GM19035 (cell line): ENCODE data around the gene ASIC3.
A peak's percentile ranks its signal among the peaks of the same experiment; 100 is the strongest.
"Not testable (repeated sequence)": the region's sequence is repeated elsewhere in the genome, so short reads cannot be mapped to it uniquely, and the experiment has no call there.

Source experiments
- ATAC-seq: cut with Tn5 transposase; IDR thresholded peaks from one replicate; pipeline ENCODE4 v1.9.1; 2021; ENCODE audit not compliant: unreplicated experiment

Gene ASIC3

DNA sequence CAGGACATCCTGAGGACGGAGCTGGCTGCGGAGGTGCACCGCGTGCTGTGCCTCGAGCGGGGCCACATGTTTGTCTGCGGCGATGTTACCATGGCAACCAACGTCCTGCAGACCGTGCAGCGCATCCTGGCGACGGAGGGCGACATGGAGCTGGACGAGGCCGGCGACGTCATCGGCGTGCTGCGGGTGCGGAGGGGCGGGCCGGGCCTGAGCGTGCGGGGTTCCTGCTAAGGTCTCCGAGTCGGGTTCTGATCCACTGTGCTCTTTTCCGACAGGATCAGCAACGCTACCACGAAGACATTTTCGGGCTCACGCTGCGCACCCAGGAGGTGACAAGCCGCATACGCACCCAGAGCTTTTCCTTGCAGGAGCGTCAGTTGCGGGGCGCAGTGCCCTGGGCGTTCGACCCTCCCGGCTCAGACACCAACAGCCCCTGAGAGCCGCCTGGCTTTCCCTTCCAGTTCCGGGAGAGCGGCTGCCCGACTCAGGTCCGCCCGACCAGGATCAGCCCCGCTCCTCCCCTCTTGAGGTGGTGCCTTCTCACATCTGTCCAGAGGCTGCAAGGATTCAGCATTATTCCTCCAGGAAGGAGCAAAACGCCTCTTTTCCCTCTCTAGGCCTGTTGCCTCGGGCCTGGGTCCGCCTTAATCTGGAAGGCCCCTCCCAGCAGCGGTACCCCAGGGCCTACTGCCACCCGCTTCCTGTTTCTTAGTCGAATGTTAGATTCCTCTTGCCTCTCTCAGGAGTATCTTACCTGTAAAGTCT is 34.4 kb upstream of the ASIC3 start:
- peak; percentile 50 for ATAC-seq

DNA sequence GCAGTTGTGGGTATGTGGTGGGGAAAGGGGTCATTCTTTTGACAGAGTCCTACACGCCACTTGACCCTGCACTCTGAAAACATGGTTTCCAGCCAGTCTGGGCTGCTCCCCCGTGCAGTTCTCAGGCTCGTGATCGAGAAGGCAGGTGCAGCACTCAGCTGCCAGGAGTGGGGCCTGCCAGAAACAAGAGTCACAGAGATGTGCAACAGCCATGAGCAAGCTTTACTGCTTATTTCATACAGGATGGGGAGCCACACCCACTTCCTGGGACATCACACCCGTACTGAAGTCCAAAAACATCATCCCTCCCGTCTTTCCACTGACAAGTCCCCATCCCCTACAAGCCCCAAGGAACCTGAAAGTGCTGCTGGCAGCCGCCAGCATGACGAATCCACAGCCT is 33.4 kb upstream of the ASIC3 start:
- no peak for ATAC-seq

DNA sequence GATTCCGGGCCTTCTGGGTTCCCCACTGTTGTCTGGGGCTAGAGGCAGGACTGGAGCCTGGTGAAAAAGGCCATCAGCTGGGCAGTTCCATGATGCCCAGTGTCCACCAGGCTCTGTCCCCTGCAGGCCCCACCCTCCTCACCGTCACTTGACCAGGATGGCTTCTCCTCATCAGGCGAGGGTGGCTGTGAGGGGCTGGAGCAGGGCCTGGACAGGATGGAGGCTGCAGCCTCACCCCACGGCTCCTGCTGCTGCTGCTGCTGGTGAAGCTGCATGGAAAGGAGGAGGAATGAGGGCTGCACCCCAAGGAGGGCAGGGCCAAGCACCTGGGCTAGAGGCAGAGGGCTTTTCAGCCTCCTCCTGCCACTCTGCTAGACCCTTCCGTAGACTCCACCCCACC is 32.4 kb upstream of the ASIC3 start:
- ATAC-seq = no peak

DNA sequence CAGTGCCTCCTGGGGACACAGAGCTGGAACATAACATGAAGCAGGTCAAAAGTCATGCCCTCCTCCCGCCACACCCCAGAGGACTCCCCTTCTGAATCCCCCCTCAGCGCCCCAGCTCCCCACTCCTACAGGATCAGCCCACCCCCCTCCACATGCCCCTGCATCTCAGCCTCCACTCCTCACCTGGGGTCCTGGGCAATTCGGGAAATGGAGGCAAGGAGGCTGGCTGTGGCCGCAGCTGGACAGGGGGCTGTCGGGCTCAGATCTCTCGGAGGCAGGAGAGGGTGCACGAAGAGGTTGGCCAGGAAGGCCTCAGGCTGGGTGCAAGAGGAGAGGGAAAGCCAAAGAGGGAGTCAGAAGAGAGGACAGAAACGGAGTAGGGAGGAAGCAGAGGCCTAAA is 31.8 kb upstream of the ASIC3 start:
- no peak for ATAC-seq

DNA sequence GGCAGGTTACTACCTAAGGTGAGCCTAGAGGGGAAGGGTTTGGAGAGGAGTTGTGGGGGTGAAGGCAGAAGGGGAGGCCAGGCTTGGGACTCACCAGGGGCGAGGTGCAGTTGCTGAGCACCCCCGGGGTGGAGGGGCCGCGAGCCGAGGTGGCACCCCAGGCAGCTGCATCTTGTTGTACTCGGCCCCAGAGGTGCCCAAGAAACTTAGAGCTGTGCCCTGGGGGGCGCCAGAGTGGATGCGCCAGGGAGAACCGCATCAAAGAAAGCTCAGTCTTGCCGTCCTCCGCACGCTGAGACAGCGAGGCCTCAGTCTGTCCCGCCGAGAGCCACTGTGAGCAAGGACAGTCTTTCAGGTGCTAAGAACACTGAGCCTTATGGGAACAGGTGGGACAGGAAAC is 31.4 kb upstream of the ASIC3 start:
- no peak for ATAC-seq

DNA sequence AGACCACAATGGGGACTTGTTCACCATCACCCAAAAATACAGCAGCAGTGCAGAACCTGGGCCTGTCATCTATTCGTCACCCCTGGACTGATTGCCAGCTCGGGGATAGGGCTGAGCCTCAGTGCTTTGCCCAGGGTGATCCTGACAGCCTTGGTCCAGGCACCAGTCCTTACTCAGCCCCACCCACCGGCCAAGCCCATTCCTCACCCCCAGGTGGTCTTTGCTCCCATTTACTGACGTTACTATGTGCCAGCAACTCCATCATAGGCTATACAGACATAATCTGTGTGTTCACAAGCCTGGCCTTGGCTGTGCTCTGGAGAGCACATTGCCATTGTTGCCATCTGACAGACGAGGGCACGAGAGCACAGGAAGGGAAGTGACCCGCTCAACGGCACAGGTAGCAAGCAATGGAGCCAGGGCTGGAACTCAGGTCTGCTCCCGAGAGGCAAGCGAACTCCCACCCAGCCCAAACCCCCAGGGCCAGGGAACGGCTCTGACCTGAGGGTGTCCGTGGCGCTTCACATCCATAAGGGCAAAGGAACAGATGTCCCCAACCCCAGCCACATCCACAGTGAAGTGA is 30.9 kb upstream of the ASIC3 start:
- no peak for ATAC-seq

DNA sequence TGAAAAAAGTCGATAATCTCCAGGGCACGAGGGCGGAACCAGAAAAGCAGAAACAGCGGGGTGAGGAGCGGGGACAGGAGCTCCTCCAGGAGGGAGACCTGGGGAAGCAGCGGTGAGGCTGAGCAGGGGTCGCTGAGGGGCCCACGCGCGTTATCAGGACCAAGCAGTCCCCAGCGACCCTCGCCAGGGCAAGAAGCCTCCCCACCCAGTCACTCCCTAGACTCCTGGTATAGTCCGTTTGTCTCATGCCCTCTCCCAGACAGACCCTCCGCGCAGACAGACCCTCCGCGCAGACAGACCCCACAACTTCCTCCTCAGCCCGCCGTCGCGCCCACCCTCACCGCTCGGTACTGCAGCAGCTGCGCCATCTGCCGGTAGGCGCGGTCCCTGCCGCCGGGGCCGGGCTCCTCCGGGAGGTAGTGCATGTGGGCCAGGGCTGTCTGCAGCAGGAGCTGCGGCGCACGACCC is 30.3 kb upstream of the ASIC3 start:
- ATAC-seq = peak; percentile 45

DNA sequence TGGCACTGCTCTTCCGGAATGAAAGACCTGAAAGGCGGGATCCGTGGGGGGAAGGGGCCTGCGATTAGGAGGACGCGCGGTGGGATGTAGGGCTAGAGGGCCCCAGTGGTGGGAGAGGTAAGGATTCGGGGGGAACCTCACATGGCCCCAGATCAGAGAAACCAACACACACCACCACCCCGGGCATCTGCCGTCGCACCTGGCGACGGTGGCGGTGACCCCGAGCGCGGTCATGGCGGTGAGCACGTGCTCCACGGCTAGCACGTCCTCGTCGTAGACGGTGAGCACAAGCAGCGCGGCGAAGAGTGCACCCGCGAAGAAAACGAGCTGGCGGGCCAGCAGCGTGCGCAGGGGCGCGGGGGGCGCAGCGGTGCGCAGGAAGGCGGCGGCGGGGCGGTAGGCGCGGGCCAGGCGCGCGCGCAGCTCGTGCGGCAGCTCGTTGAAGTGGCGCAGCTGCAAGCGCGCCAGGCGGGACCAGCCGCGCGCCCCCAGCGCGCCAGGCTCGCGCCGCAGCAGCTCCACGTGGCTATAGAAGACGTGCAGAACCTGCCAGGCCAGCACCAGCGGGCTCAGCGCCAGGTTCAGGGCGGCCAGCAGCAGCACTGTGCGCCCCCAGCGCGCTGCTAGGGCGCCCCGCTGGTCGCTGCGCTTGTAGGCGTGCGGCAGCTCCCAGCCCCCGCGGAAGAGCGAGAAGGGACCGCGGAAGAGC is 29.8 kb upstream of the ASIC3 start:
- ATAC-seq = no peak

DNA sequence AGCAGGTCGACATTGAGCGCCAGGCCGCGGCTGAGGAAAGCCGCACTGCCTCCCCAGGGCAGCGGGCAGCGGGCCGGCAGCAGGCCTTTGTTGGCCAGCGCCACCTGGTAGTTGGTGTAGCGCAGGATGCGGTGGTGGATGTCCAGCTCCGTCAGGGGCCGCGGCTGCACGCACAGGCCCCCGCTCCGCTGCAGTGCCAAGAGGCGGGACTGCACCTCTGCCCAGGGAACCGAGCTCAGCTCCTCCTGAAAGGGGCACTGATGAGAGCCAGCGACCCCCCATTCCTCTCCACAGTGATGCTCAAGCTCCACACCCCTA is 29.2 kb upstream of the ASIC3 start:
- no peak for ATAC-seq

DNA sequence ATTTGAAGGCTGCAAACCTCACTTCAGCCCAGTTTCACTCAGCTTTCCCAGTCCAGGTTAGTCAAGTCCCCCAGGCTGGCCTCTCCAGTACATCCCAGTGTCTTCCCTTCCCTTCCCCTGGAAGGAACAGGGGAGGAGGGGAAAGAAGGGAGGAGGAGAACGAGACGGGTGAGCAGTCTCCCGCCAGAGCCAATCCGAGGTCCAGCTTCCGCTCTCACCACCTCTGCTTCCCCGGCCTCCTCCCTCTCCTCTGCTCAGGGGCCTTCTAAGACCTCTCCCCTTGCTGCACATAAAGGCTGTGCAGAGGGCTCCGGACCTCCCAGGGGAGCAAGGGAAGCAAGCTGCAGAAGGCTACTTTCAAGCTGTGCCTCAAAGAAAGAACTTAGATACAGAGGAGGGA is 28.1 kb upstream of the ASIC3 start:
- no peak for ATAC-seq

DNA sequence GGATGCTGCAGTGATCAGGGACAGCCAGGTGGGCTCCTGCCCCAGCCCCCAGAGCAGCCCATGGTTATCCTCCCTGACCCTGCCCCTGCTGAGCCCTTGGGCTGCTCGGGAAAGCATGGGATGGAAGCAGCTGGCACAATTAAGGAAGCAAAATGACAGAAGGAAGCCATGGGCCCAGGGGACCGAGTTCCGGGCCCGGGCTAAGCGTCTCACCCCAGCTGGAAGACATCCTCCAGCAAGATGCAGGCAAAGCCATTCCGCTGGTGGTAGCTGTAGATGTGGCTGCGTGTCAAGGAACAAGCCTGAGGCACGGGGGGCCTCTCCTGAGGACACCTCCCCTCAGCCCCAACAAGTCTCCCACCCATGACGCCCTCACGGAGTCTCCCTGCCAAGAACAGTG is 25.1 kb upstream of the ASIC3 start:
- ATAC-seq = no peak

DNA sequence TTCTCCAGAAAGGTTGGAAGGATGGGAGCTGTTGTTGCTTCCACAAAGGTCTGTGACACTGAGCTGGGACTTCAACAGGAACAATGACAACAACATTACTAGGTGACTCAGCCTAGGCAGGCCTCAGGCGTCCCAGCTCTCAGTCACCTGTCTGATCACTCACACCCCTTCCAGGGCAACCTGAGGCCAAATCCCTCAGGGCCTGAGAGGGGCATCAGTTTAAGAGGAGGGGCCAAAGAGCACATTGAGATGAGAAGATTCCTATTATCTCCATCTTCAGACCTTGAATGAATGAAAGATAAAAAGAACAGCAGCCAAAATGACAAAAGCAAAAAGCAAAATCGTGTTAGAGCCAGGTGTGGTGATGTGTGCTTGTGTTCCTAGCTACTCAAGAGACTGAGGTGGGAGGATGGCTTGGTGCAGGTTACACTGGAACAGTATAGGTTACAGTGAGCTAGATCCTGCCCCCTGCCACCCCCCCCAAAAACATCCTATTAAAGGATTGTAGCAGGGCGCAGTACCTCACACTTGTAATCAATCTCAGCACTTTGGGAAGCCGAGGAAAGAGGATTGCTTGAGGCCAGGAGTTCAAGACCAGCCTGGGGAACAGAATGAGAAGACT is 23.8 kb upstream of the ASIC3 start, which contains the start of gene ATG9B:
ATG9B (minus strand) TSS at position 60 of the 622 bp plus-strand sequence. CDS start 71 bp downstream, outside the sequence.
- no peak for ATAC-seq

DNA sequence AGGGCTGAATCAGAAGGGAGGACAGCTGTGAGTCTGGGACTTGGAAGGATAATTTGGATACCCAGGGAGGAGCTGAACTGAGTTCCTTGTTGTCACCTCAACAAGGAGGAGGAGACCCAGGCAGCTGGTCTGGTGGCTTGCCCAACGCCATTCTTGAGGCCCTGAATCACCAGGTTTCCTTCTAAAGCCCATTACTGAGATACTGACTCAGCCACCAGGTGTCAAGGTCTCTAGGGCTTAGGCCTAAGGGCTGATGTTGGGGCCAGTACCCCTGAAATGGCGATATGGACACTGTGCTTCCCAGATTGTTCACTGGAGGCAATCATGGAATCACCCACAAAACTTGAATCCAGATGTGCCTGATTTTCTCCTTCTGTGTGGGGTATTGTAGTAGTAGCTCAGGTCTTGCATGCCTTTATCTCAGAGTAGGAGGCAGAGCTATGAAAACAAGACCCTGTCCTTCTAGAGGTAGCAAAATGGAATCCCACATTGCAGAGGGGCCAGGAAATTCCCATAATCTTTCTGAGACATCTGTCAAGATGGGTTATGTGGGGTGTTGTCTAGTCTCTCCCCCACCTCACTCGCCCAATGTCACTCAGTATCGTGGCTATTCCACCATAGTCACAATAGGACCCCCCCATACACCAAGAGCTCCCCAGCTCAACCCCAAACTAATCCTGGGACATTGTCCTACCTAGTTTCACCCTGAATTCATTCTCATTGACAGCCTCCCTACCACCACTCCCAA is 22.2 kb upstream of the ASIC3 start:
- no peak for ATAC-seq

DNA sequence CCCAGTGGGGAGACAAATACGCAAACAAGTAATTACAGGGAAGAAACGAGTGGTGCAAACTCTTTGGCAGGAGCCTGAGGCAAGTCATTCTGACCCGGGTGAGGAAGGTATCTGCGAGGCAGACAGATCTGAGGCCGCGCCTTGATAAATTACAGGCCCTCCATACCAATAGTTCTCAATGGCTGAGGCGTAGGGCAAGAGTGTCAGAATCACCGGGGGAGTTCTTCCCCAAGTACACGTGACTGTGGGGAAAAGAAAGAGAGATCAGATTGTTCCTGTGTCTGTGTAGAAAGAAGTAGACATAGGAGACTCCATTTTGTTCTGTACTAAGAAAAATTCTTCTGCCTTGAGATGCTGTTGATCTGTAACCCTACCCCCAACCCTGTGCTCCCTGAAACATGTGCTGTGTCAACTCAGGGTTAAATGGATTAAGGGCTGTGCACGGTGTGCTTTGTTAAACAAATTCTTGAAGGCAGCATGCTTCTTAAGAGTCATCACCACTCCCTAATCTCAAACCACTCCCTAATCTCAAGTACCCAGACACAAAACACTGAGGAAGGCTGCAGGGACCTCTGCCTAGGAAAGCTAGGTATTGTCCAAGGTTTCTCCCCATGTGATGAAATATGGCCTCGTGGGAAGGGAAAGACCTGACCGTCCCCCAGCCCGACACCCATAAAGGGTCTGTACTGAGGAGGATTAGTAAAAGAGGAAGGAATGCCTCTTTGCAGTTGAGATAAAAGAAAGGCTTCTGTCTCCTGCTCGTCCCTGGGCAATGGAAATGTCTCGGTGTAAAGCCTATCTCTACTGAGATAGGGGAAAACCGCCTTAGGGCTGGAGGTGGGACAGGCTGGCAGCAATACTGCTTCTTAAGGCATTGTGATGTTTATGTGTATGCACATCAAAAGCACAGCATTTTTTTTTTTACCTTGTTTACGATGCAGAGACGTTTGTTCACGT is 21.3 kb upstream of the ASIC3 start:
- not testable (repeated sequence) for ATAC-seq

DNA sequence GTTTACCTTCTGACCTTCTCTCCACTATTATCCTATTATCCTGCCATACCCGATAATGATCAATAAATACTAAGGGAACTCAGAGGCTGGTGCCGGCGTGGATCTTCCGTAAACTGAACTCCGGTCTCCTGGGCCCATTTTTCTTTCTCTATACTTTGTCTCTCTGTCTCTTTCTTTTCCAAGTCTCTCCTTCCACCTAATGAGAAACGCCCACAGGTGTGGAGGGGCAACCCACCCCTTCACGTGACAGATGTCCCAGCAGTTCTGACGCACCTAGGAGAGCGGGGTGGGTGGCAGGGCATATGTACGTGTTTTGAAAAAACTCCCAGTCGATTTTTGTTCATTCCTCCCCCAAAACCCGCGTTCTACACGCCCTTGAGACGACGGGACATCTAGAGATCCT is 20.6 kb upstream of the ASIC3 start:
- not testable (repeated sequence) for ATAC-seq

DNA sequence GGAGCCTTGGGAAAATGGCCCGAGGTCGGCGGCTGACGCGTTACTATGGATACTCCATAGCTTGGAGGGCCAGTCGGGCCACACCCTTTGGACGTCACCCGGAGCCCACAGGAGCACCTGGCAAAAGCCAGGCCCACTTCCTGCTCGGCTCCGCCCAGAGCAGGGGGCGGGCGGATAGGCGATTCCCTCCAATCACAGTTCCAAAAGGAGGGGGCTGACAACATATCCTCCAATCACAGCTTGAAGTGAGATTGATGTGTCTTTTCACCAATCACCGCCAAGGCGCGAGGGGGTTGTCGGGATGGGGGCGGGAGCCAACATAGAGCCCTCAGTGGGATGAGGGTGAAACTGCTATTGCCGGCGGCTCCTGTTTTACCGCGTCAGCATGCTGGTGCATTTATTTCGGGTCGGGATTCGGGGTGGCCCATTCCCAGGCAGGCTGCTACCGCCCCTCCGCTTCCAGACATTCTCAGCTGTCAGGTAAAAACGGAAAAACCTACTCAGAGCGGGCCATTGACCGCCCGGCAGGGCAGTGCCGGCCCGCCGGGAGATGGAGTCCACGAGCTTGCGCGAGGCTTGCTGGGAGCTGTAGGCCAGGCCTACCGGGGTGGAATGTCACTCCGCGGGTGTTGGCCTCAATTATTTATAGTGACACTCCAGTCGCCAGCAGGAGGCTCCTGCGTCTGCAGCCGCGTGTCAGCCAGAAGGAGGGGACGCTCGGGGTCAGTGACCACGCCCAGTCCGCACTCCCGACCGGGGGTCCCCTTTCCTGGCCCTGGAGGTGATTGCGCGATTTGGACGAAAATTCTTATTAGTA is 20.0 kb upstream of the ASIC3 start, which contains the start of gene ABCB8:
ABCB8 (plus strand) TSS at position 320 of the 817 bp plus-strand sequence; CDS start at position 386, 66 bp downstream.
- peak; percentile 98 for ATAC-seq

DNA sequence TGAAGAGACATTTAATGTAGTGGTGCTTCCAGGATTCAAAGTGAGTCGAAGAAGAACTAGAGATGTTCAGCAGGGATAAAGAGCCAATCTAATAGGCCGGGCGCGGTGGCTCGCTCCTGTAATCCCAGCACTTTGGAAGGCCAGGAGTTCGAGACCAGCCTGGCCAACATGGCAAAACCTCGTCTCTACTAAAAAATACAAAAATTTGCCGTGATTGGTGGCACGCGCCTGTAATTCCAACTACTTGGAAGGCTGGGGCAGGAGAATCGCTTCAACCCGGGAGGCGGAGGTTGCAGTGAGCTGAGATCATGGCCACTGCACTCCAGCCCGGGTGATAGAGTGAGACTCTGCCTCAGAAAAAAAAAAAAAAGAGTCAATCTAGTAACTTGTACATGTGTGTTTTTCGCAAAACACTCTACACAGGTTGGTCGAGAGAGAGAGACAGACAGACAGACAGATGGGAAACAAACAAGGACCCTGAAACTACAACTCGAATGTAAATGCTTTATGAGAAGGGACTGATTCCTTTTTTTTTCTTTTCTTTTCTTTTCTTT is 19.3 kb upstream of the ASIC3 start:
- ATAC-seq = no peak

DNA sequence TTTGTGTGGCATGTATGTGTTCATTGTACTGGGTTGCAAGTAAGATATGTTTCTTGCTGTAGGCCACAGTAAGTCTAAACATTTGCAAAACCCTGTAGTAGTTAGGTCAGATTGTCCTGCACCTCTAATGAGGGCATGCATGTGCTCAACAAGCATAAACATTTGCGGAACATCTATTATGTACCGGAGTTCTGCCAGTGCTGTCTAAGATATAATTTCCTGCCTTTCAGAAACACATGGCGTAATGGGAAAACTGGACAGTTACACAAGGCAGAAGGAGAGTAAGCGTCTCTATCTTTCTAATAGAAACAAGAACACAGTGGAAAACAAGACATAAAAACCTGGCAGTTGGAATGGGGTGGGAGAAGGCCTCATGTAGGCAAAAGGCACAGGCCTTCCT is 17.3 kb upstream of the ASIC3 start:
- no peak for ATAC-seq
